Choroid plexus epithelial cell (primary cell): ENCODE data around the gene TGM3.

Source experiments
- DNase-seq: peaks from one replicate; pipeline ENCODE4 v3.0.0-alpha.2; 2010; ENCODE audit warnings: low read depth
- H3K4me3 ChIP-seq: 2 replicates; pipeline ENCODE4 v1.5.1; 2011; ENCODE audit warnings: low read depth, mild to moderate bottlenecking, control low read depth, low read length, moderate library complexity
- CTCF ChIP-seq: conservative IDR thresholded peaks from 2 replicates; pipeline ENCODE4 v1.5.1; 2011; ENCODE audit warnings: low read depth, mild to moderate bottlenecking, control low read depth, inconsistent platforms, low read length, moderate library complexity

The TGM3 gene

DNA sequence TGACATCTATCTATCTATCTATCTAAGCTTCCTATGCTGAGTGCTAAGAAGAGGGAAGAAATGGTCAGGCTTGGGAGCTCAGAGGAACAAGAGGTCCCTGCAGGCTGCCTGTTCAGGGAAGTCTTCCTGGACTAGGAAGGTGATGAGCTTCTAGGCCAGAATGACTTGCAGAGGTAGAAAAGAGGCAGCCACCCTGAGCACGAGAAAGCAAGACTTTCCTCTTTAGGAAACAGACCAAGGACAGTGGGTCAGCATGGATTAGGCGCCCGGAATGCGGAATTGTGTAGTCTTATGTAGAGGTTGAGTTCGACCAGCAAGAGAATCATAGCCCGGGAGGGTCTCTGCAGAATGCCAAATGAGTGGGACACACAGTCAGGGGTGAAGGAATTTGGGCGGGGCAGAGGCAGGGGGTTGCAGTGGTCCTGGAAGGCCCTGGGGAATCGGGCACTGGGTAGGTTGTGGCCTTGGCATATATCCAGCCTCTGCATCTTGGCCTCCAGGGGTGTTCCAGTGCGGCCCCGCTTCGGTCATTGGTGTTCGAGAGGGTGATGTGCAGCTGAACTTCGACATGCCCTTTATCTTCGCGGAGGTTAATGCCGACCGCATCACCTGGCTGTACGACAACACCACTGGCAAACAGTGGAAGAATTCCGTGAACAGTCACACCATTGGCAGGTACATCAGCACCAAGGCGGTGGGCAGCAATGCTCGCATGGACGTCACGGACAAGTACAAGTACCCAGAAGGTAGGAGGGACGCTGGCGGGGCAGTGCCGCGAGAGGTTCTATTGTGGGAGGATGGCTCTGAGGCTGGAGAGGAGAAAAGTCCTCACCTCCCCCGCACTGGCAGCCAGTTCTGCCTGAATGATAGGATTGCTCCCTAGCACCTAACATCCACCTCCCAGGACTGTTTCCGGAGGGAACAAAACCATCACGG, 32.1 kb downstream of the TGM3 start:
- no peak for TF ChIP-seq CTCF
- H3K4me3 ChIP-seq = no peak overlapping the region
- no peak for DNase-seq

DNA sequence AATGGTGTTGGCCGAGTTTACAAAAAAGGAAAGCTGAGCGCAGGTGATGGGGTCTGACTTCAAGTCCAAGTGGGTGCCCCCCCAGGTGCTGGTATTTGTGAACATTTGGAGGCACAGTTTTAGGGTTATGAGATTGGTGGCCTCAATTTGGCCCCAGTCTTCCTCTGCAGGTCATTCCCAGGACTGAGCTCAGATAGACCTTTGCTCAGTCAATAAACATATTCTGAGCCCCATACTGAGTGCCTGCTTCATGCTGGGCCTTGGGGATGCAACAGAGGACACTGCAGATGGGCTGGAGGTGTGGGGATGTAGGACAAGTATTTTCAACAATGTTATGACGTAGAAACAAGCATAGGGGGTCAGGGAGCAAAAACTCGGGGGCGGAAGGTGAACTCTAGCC, 33.5 kb downstream of the TGM3 start:
- no peak for TF ChIP-seq CTCF
- H3K4me3 ChIP-seq = no peak overlapping the region
- no peak for DNase-seq

- no peak for TF ChIP-seq CTCF
- no peak overlapping the region for H3K4me3 ChIP-seq
- no peak for DNase-seq
These were observed 34.4 kb downstream of the TGM3 start for GRCh38 chr20:2330090-2330695.

DNA sequence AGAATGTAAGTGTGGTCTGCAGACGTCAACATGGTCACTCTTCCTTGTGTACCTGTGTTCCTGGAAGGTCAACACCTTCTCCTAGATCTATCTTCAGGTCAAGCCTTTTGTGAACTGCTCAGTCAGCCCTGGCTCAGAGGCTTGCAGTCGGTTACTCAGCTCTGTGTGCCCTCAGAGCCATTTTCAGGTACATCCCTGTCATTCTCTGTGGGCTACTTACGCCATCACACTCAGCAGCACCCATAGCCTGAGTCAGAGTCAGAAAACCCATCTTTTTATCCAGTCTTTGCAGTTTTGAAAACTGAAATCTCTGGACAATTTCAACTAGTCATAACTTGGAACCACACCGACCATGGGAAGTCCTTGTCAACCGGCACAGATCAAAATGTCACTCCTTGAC, 35.3 kb downstream of the TGM3 start:
- no peak for TF ChIP-seq CTCF
- H3K4me3 ChIP-seq = no peak overlapping the region
- DNase-seq = no peak

GRCh38 chr20:2331901-2332565, 36.2 kb downstream of the TGM3 start:
- DNase-seq = no peak
- no peak for TF ChIP-seq CTCF
- no peak overlapping the region for H3K4me3 ChIP-seq

DNA sequence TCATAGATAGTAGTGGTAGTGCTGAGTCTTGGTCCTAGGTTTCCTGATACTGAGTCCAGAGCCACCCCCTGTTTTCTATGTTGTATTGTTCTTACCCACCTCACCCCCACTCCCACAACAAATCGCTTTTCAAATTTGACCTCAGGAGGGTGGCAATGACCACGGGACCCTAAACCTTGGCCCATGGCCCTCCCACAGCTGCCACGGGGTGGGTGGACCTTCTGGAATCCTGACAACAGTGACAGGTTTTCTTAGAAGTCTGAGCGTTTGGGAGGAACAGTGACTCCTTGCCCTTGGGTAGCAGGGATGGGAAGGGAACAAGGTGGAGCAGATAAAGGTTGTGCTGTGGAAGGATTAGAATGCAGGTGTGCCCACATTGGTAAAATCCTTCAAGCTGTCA, 36.9 kb downstream of the TGM3 start:
- no peak overlapping the region for H3K4me3 ChIP-seq
- TF ChIP-seq CTCF = no peak
- no peak for DNase-seq
